GM15510 (cell line): ENCODE measurements around the gene PTPN22.

Experiments
- POLR2A ChIP-seq: IDR thresholded peaks from 3 replicates; pipeline ENCODE4 v1.6.1; 2011; ENCODE audit warnings: borderline replicate concordance; ENCODE audit not compliant: insufficient read length; ENCODE audit errors: extremely low read depth

Gene PTPN22

GRCh38 chr1:113846391-113847035, 25.0 kb downstream of the PTPN22 start:
- TF ChIP-seq POLR2A, result no peak

- no peak for TF ChIP-seq POLR2A
Measured at GRCh38 chr1:113836534-113836933, 35.0 kb downstream of the PTPN22 start.

- TF ChIP-seq POLR2A, result no peak
Measured at GRCh38 chr1:113835686-113836290, 35.7 kb downstream of the PTPN22 start.

- TF ChIP-seq POLR2A, result no peak
Measured at GRCh38 chr1:113834716-113835115, 36.8 kb downstream of the PTPN22 start.

GRCh38 chr1:113830039-113830438, 41.5 kb downstream of the PTPN22 start:
- no peak for TF ChIP-seq POLR2A

- no peak for TF ChIP-seq POLR2A
Measured at GRCh38 chr1:113821916-113822315, 49.6 kb downstream of the PTPN22 start.

- no peak for TF ChIP-seq POLR2A
Measured at GRCh38 chr1:113818578-113818977, 52.9 kb downstream of the PTPN22 start.

- no peak for TF ChIP-seq POLR2A
Measured at GRCh38 chr1:113813218-113813617, 58.3 kb downstream of the PTPN22 start.

- TF ChIP-seq POLR2A, result no peak
Measured at GRCh38 chr1:113812661-113813135, 58.8 kb downstream of the PTPN22 start.

- peak; percentile 80 for TF ChIP-seq POLR2A
Measured at GRCh38 chr1:113811888-113812660, 59.4 kb downstream of the PTPN22 start, which contains the start of gene RSBN1. Gene RSBN1, minus strand, starts transcription at chr1:113812476. Its CDS starts 64 bp downstream, at chr1:113812412.

GRCh38 chr1:113811156-113811887, 60.2 kb downstream of the PTPN22 start:
- TF ChIP-seq POLR2A, result no peak

- no peak for TF ChIP-seq POLR2A
Measured at GRCh38 chr1:113809670-113810602, 61.6 kb downstream of the PTPN22 start.

GRCh38 chr1:113808450-113809195, 62.9 kb downstream of the PTPN22 start:
- no peak for TF ChIP-seq POLR2A
